HEK293 (cell line): ENCODE measurements around the gene FRMD5.

Experiments used
- FEZF1 ChIP-seq: fragments of 450-650 bp; formaldehyde crosslinking; IDR thresholded peaks from 2 replicates; pipeline ENCODE4 v1.5.1; 2016; ENCODE audit warnings: missing biosample characterization, missing genetic modification characterization
- GLI2 ChIP-seq: fragments of 450-650 bp; formaldehyde crosslinking; IDR thresholded peaks from 2 replicates; pipeline ENCODE4; 2017; ENCODE audit warnings: missing biosample characterization, missing genetic modification characterization, low read depth, borderline replicate concordance
- HOXA7 ChIP-seq: sonication (generic); formaldehyde crosslinking; IDR thresholded peaks from 2 replicates; pipeline ENCODE4 v1.8.1; 2022; ENCODE audit warnings: missing genetic modification reagents, borderline replicate concordance
- SCRT1 ChIP-seq: fragments of 450-650 bp; formaldehyde crosslinking; IDR thresholded peaks from 2 replicates; pipeline ENCODE4 v1.5.1; 2016; ENCODE audit warnings: missing biosample characterization, missing genetic modification characterization, borderline replicate concordance
- SETDB1 ChIP-seq: IDR thresholded peaks from one replicate; pipeline ENCODE4 v1.6.1; 2017; ENCODE audit warnings: mild to moderate bottlenecking, low read length, moderate library complexity, mixed read lengths; ENCODE audit not compliant: insufficient read length
- SP3 ChIP-seq: fragments of 450-650 bp; formaldehyde crosslinking; IDR thresholded peaks from 2 replicates; pipeline ENCODE4 v1.5.1; 2016; ENCODE audit warnings: missing biosample characterization, missing genetic modification characterization
- SP7 ChIP-seq: fragments of 450-650 bp; formaldehyde crosslinking; IDR thresholded peaks from 2 replicates; pipeline ENCODE4 v1.5.1; 2016; ENCODE audit warnings: missing biosample characterization, missing genetic modification characterization
- ZNF114 ChIP-seq: fragments of 450-650 bp; formaldehyde crosslinking; IDR thresholded peaks from 2 replicates; pipeline ENCODE4 v1.5.0; 2017; ENCODE audit warnings: missing biosample characterization, missing genetic modification characterization
- ZNF132 ChIP-seq: fragments of 450-650 bp; formaldehyde crosslinking; IDR thresholded peaks from 2 replicates; pipeline ENCODE4 v1.5.1; 2017; ENCODE audit warnings: missing biosample characterization, missing genetic modification characterization, borderline replicate concordance
- ZNF19 ChIP-seq: fragments of 450-650 bp; formaldehyde crosslinking; IDR thresholded peaks from 2 replicates; pipeline ENCODE4; 2016; ENCODE audit warnings: missing biosample characterization, missing genetic modification characterization, low read depth
- ZNF211 ChIP-seq: fragments of 450-650 bp; formaldehyde crosslinking; IDR thresholded peaks from 2 replicates; pipeline ENCODE4 v1.5.1; 2016; ENCODE audit warnings: low read depth, missing biosample characterization, missing genetic modification characterization
- ZNF274 ChIP-seq, 2 experiments: fragments of 200-500 bp in 1 of 2; fragments of 450-650 bp in 1 of 2; sonication (Bioruptor generic) in 1 of 2; formaldehyde crosslinking in 1 of 2; IDR thresholded peaks; 2 replicates each; pipeline versions ENCODE4 v1.5.1 to v1.6.1; 2014 to 2016; ENCODE audit warnings: borderline replicate concordance in 1 of 2, inconsistent platforms in 1 of 2, low read length in 1 of 2, missing biosample characterization in 1 of 2, missing genetic modification characterization in 1 of 2
- ZNF404 ChIP-seq: fragments of 450-650 bp; formaldehyde crosslinking; IDR thresholded peaks from 2 replicates; pipeline ENCODE4 v1.5.1; 2017; ENCODE audit warnings: missing biosample characterization, missing genetic modification characterization
- ZNF423 ChIP-seq: fragments of 450-650 bp; formaldehyde crosslinking; IDR thresholded peaks from 2 replicates; pipeline ENCODE4 v1.5.1; 2016; ENCODE audit warnings: missing biosample characterization, missing genetic modification characterization
- ZNF473 ChIP-seq: fragments of 450-650 bp; formaldehyde crosslinking; IDR thresholded peaks from 2 replicates; pipeline ENCODE4 v1.5.1; 2017; ENCODE audit warnings: missing biosample characterization, missing genetic modification characterization
- ZNF501 ChIP-seq: fragments of 450-650 bp; formaldehyde crosslinking; IDR thresholded peaks from 2 replicates; pipeline ENCODE4 v1.5.1; 2016; ENCODE audit warnings: missing biosample characterization, missing genetic modification characterization
- ZNF510 ChIP-seq: fragments of 450-650 bp; formaldehyde crosslinking; IDR thresholded peaks from 2 replicates; pipeline ENCODE4 v1.5.1; 2018; ENCODE audit warnings: mild to moderate bottlenecking, missing genetic modification characterization, missing biosample characterization; ENCODE audit not compliant: insufficient replicate concordance
- ZNF544 ChIP-seq: fragments of 450-650 bp; formaldehyde crosslinking; IDR thresholded peaks from 2 replicates; pipeline ENCODE4 v1.5.0; 2017; ENCODE audit warnings: missing biosample characterization, missing genetic modification characterization
- ZNF571 ChIP-seq: fragments of 450-650 bp; formaldehyde crosslinking; IDR thresholded peaks from 2 replicates; pipeline ENCODE4 v1.5.0; 2017; ENCODE audit warnings: missing biosample characterization, missing genetic modification characterization
- ZNF596 ChIP-seq: fragments of 450-650 bp; IDR thresholded peaks from 2 replicates; pipeline ENCODE4 v1.5.0; 2018; ENCODE audit warnings: missing biosample characterization, mild to moderate bottlenecking, missing genetic modification characterization, moderate library complexity
- ZNF623 ChIP-seq: fragments of 450-650 bp; formaldehyde crosslinking; IDR thresholded peaks from 2 replicates; pipeline ENCODE4 v1.5.1; 2016; ENCODE audit warnings: missing biosample characterization, missing genetic modification characterization
- ZNF654 ChIP-seq: fragments of 450-650 bp; formaldehyde crosslinking; IDR thresholded peaks from 2 replicates; pipeline ENCODE4 v1.5.1; 2016; ENCODE audit warnings: low read depth, missing biosample characterization, missing genetic modification characterization
- ZNF677 ChIP-seq: fragments of 450-650 bp; IDR thresholded peaks from 2 replicates; pipeline ENCODE4 v1.5.0; 2018; ENCODE audit warnings: missing biosample characterization, mild to moderate bottlenecking, missing genetic modification characterization, moderate library complexity
- ZNF707 ChIP-seq: fragments of 450-650 bp; formaldehyde crosslinking; IDR thresholded peaks from 2 replicates; pipeline ENCODE4 v1.5.1; 2016; ENCODE audit warnings: missing biosample characterization, missing genetic modification characterization
- ZNF76 ChIP-seq: fragments of 450-650 bp; formaldehyde crosslinking; IDR thresholded peaks from 2 replicates; pipeline ENCODE4; 2016; ENCODE audit warnings: low read depth, missing biosample characterization, missing genetic modification characterization, borderline replicate concordance
- ZNF776 ChIP-seq: fragments of 450-650 bp; formaldehyde crosslinking; IDR thresholded peaks from 2 replicates; pipeline ENCODE4 v1.5.0; 2017; ENCODE audit warnings: missing biosample characterization, missing genetic modification characterization, borderline replicate concordance
- ZNF791 ChIP-seq: fragments of 450-650 bp; formaldehyde crosslinking; IDR thresholded peaks from 2 replicates; pipeline ENCODE4 v1.5.1; 2016; ENCODE audit warnings: missing biosample characterization, missing genetic modification characterization
- ZNF830 ChIP-seq: fragments of 450-650 bp; IDR thresholded peaks from 2 replicates; pipeline ENCODE4 v1.5.0; 2018; ENCODE audit warnings: missing biosample characterization, missing genetic modification characterization, low read depth, mild to moderate bottlenecking, moderate library complexity
- ZNF843 ChIP-seq: fragments of 450-650 bp; formaldehyde crosslinking; IDR thresholded peaks from 2 replicates; pipeline ENCODE4 v1.5.1; 2016; ENCODE audit warnings: missing biosample characterization, missing genetic modification characterization
- ZXDB ChIP-seq: fragments of 450-650 bp; formaldehyde crosslinking; IDR thresholded peaks from 2 replicates; pipeline ENCODE4 v1.5.1; 2016; ENCODE audit warnings: missing biosample characterization, missing genetic modification characterization
- TF ChIP-seq, protein P1 (sequence below): fragments of 450-650 bp; formaldehyde crosslinking; IDR thresholded peaks from 2 replicates; pipeline ENCODE4 v1.5.1; 2016; ENCODE audit warnings: missing biosample characterization, missing genetic modification characterization
- TF ChIP-seq, protein P2 (sequence below): fragments of 450-650 bp; formaldehyde crosslinking; IDR thresholded peaks from 2 replicates; pipeline ENCODE4 v1.5.1; 2017; ENCODE audit warnings: missing biosample characterization, missing genetic modification characterization
- TF ChIP-seq, protein P3 (sequence below): fragments of 450-650 bp; formaldehyde crosslinking; IDR thresholded peaks from 2 replicates; pipeline ENCODE4 v1.5.1; 2016; ENCODE audit warnings: missing biosample characterization, missing genetic modification characterization
- TF ChIP-seq, protein P4 (sequence below): IDR thresholded peaks from 2 replicates; pipeline ENCODE4 v1.6.1; 2011; ENCODE audit warnings: mild to moderate bottlenecking, low read depth, low read length, borderline replicate concordance

Gene FRMD5

DNA sequence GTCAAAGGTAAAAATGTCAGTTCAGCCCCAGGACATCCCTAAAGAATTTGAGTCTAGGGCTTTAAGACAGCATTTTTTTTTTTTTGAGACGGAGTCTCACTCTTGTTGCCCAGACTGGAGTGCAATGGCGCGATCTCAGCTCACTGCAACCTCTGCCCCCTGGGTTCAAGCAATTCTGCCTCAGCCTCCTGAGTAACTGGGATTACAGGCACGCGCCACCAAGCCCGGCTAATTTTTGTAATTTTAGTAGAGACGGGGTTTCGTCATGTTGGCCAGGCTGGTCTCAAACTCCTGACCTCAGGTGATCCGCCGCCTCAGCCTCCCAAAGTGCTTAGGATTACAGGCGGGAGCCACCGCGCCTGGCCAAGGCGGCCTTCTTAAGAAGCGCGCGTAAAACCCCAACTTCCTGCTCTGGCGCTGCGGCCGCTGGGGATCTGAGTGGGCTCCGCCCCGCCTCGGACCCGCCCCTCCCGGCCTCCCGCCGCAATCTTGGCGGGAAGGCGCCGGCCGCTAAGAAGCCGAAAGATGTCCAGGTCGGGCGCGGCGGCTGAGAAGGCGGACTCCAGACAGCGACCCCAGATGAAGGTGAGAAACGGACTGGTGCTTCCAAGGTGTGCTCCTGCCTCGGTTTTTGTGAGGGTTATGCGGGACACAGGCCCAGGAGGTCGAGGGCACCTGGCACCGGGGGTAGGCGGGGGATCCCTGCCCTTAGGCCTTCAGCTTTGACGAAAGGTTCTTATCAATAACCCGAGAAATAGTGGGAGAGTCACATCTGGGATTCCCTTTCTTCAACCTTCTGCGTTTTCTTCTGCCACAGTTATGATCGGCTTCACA lies 368.3 kb downstream of the FRMD5 start, which contains the start of gene WDR76 (continued):
- TF ChIP-seq ZNF791 (tag by site-specific recombination) (no peak), ZNF114 (tag by site-specific recombination) (no peak), SETDB1 (no peak), ZNF830 (tag by site-specific recombination) (no peak), ZNF423 (no peak), ZNF654 (no peak), ZNF571 (no peak), ZNF843 (tag by site-specific recombination) (no peak), SP3 (tag by site-specific recombination) (peak; percentile 77), ZNF623 (tag by site-specific recombination) (no peak), ZNF596 (no peak), ZNF677 (no peak), ZNF473 (no peak), ZNF501 (peak; percentile 71; the same call in 1 of the 2 replicates), ZXDB (tag by site-specific recombination) (peak; percentile 63), ZNF274 (IDR thresholded peaks at IDR 0.05; ENCODE audit: low read length) (no peak), ZNF274 (tag by site-specific recombination; IDR thresholded peaks at IDR 0.05; ENCODE audit: borderline replicate concordance) (no peak), GLI2 (tag by site-specific recombination) (no peak), HOXA7 (CRISPR knock-in tag) (no peak), ZNF19 (tag by site-specific recombination) (no peak), ZNF132 (no peak), SCRT1 (tag by site-specific recombination) (no peak), ZNF707 (no peak), ZNF211 (tag by site-specific recombination) (no peak), ZNF404 (tag by site-specific recombination) (no peak), FEZF1 (no peak), ZNF544 (tag by site-specific recombination) (no peak), ZNF76 (tag by site-specific recombination) (no peak; the same call in 1 of the 2 replicates), ZNF510 (tag by site-specific recombination) (no peak), SP7 (peak; percentile 64), ZNF776 (tag by site-specific recombination) (no peak)
- TF ChIP-seq, protein P1, sequence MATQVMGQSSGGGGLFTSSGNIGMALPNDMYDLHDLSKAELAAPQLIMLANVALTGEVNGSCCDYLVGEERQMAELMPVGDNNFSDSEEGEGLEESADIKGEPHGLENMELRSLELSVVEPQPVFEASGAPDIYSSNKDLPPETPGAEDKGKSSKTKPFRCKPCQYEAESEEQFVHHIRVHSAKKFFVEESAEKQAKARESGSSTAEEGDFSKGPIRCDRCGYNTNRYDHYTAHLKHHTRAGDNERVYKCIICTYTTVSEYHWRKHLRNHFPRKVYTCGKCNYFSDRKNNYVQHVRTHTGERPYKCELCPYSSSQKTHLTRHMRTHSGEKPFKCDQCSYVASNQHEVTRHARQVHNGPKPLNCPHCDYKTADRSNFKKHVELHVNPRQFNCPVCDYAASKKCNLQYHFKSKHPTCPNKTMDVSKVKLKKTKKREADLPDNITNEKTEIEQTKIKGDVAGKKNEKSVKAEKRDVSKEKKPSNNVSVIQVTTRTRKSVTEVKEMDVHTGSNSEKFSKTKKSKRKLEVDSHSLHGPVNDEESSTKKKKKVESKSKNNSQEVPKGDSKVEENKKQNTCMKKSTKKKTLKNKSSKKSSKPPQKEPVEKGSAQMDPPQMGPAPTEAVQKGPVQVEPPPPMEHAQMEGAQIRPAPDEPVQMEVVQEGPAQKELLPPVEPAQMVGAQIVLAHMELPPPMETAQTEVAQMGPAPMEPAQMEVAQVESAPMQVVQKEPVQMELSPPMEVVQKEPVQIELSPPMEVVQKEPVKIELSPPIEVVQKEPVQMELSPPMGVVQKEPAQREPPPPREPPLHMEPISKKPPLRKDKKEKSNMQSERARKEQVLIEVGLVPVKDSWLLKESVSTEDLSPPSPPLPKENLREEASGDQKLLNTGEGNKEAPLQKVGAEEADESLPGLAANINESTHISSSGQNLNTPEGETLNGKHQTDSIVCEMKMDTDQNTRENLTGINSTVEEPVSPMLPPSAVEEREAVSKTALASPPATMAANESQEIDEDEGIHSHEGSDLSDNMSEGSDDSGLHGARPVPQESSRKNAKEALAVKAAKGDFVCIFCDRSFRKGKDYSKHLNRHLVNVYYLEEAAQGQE (tag by site-specific recombination), result no peak
- TF ChIP-seq, protein P2, sequence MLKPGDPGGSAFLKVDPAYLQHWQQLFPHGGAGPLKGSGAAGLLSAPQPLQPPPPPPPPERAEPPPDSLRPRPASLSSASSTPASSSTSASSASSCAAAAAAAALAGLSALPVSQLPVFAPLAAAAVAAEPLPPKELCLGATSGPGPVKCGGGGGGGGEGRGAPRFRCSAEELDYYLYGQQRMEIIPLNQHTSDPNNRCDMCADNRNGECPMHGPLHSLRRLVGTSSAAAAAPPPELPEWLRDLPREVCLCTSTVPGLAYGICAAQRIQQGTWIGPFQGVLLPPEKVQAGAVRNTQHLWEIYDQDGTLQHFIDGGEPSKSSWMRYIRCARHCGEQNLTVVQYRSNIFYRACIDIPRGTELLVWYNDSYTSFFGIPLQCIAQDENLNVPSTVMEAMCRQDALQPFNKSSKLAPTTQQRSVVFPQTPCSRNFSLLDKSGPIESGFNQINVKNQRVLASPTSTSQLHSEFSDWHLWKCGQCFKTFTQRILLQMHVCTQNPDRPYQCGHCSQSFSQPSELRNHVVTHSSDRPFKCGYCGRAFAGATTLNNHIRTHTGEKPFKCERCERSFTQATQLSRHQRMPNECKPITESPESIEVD, result no peak
- TF ChIP-seq, protein P3, sequence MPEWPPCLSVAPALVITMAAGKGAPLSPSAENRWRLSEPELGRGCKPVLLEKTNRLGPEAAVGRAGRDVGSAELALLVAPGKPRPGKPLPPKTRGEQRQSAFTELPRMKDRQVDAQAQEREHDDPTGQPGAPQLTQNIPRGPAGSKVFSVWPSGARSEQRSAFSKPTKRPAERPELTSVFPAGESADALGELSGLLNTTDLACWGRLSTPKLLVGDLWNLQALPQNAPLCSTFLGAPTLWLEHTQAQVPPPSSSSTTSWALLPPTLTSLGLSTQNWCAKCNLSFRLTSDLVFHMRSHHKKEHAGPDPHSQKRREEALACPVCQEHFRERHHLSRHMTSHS (tag by site-specific recombination), result no peak
- TF ChIP-seq, protein P4, sequence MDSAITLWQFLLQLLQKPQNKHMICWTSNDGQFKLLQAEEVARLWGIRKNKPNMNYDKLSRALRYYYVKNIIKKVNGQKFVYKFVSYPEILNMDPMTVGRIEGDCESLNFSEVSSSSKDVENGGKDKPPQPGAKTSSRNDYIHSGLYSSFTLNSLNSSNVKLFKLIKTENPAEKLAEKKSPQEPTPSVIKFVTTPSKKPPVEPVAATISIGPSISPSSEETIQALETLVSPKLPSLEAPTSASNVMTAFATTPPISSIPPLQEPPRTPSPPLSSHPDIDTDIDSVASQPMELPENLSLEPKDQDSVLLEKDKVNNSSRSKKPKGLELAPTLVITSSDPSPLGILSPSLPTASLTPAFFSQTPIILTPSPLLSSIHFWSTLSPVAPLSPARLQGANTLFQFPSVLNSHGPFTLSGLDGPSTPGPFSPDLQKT, result no peak
